Measurements from ENCODE around the gene SAMHD1.

The SAMHD1 gene

GRCh38 chr20:36859282-36859555 lies 92.3 kb downstream of the SAMHD1 start:
- H3K4me3 Mint-ChIP-seq: no peak overlapping the region
- peaks cover 3% of the 10 kb centered on the region for H3K27me3 Mint-ChIP-seq (ENCODE audit: low read depth, poor library complexity)
- DNase-seq: no peak
- H3K4me1 Mint-ChIP-seq: peaks cover 51% of the 10 kb centered on the region
- peaks cover 16% of the 10 kb centered on the region for H3K36me3 Mint-ChIP-seq (ENCODE audit: low read depth)
- TF ChIP-seq CTCF (IDR thresholded peaks at IDR 0.05): no peak
- no peaks in the 10 kb centered on the region for H3K9me3 Mint-ChIP-seq
- peak overlapping the region; percentile 50 for H3K27ac Mint-ChIP-seq

GRCh38 chr20:36856691-36857635 lies 94.5 kb downstream of the SAMHD1 start:
- no peak for TF ChIP-seq CTCF (IDR thresholded peaks at IDR 0.05)
- Mint-ChIP-seq H3K4me1 (peaks cover 49% of the 10 kb centered on the region), H3K36me3 (ENCODE audit: low read depth) (peaks cover 25% of the 10 kb centered on the region), H3K27me3 (ENCODE audit: low read depth, poor library complexity) (peaks cover 3% of the 10 kb centered on the region), H3K9me3 (peaks cover under 1% of the 10 kb centered on the region), H3K4me3 (no peak overlapping the region), H3K27ac (no peak overlapping the region)
- DNase-seq: no peak

- peaks cover 33% of the 10 kb centered on the region for H3K36me3 Mint-ChIP-seq (ENCODE audit: low read depth)
- no peak for TF ChIP-seq CTCF (IDR thresholded peaks at IDR 0.05)
- H3K4me3 Mint-ChIP-seq: no peak overlapping the region
- H3K4me1 Mint-ChIP-seq: peaks cover 41% of the 10 kb centered on the region
- peaks cover 8% of the 10 kb centered on the region for H3K9me3 Mint-ChIP-seq
- H3K27me3 Mint-ChIP-seq (ENCODE audit: low read depth, poor library complexity): peaks cover 6% of the 10 kb centered on the region
- DNase-seq: no peak
- H3K27ac Mint-ChIP-seq: peak overlapping the region; percentile 68
Observed at GRCh38 chr20:36856195-36856594, 95.3 kb downstream of the SAMHD1 start.

- H3K4me3 Mint-ChIP-seq: no peak overlapping the region
- H3K36me3 Mint-ChIP-seq (ENCODE audit: low read depth): peaks cover 39% of the 10 kb centered on the region
- H3K27ac Mint-ChIP-seq: no peak overlapping the region
- peaks cover 16% of the 10 kb centered on the region for H3K9me3 Mint-ChIP-seq
- peaks cover 6% of the 10 kb centered on the region for H3K27me3 Mint-ChIP-seq (ENCODE audit: low read depth, poor library complexity)
- TF ChIP-seq CTCF (IDR thresholded peaks at IDR 0.05): no peak
- peaks cover 32% of the 10 kb centered on the region for H3K4me1 Mint-ChIP-seq
- no peak for DNase-seq
Observed at GRCh38 chr20:36855241-36855657, 96.3 kb downstream of the SAMHD1 start.

- H3K36me3 Mint-ChIP-seq (ENCODE audit: low read depth): peaks cover 42% of the 10 kb centered on the region
- no peak overlapping the region for H3K4me3 Mint-ChIP-seq
- no peak for TF ChIP-seq CTCF (IDR thresholded peaks at IDR 0.05)
- H3K27ac Mint-ChIP-seq: peak overlapping the region; percentile 94
- DNase-seq: no peak
- H3K27me3 Mint-ChIP-seq (ENCODE audit: low read depth, poor library complexity): peaks cover 6% of the 10 kb centered on the region
- peaks cover 25% of the 10 kb centered on the region for H3K4me1 Mint-ChIP-seq
- H3K9me3 Mint-ChIP-seq: peaks cover 16% of the 10 kb centered on the region
Observed at GRCh38 chr20:36854348-36855240, 96.9 kb downstream of the SAMHD1 start.
